Hepatocyte (in vitro differentiated cells): Measurements from ENCODE around the gene NCR1. TPM values are rescaled to one million over a fixed set of nuclear protein-coding genes. Genes with fewer than 3 reads are reported as not detected.
"Not testable (repeated sequence)": the region's sequence is repeated elsewhere in the genome, so short reads cannot be mapped to it uniquely, and the experiment has no call there.

ENCODE experiments used
- DNase-seq: peaks from one replicate; pipeline ENCODE4 v3.0.0-alpha.2; 2016; ENCODE audit warnings: low spot score
- H2AFZ ChIP-seq: fragments of 200-600 bp; sonication (generic); 2 replicates; pipeline ENCODE4 v1.6.0; 2016; ENCODE audit warnings: antibody characterized with exemption, mild to moderate bottlenecking
- H3K27ac ChIP-seq: fragments of 200-600 bp; sonication (generic); 2 replicates; pipeline ENCODE4 v1.5.1; 2016; ENCODE audit warnings: mild to moderate bottlenecking
- H3K27me3 ChIP-seq: fragments of 200-600 bp; sonication (generic); 2 replicates; pipeline ENCODE4 v1.6.1; 2016
- H3K36me3 ChIP-seq: fragments of 200-600 bp; sonication (generic); replicated peaks from 2 replicates; pipeline ENCODE4 v1.5.1; 2016; ENCODE audit warnings: low read depth; ENCODE audit not compliant: insufficient read depth
- H3K4me1 ChIP-seq: fragments of 200-600 bp; sonication (generic); 2 replicates; pipeline ENCODE4 v1.5.1; 2016; ENCODE audit warnings: mild to moderate bottlenecking, moderate library complexity; ENCODE audit not compliant: insufficient read depth
- H3K4me2 ChIP-seq: fragments of 200-600 bp; sonication (generic); 2 replicates; pipeline ENCODE4 v1.6.0; 2016
- H3K4me3 ChIP-seq: fragments of 200-600 bp; sonication (generic); 2 replicates; pipeline ENCODE4 v1.5.1; 2016; ENCODE audit warnings: mild to moderate bottlenecking
- H3K79me2 ChIP-seq: fragments of 200-600 bp; sonication (generic); 2 replicates; pipeline ENCODE4 v1.6.0; 2017; ENCODE audit warnings: mild to moderate bottlenecking
- H3K9me2 ChIP-seq: fragments of 200-600 bp; sonication (generic); replicated peaks from 2 replicates; pipeline ENCODE4 v1.6.0; 2017; ENCODE audit warnings: mild to moderate bottlenecking; ENCODE audit not compliant: insufficient read depth
- H3K9me3 ChIP-seq: fragments of 200-600 bp; sonication (generic); 2 replicates; pipeline ENCODE4 v1.5.1; 2016; ENCODE audit warnings: low read depth, mild to moderate bottlenecking
- H4K20me1 ChIP-seq: fragments of 200-600 bp; sonication (generic); 2 replicates; pipeline ENCODE4 v1.6.0; 2016; ENCODE audit warnings: mild to moderate bottlenecking; ENCODE audit not compliant: insufficient read depth, poor library complexity, severe bottlenecking
- EZH2 ChIP-seq: fragments of 200-600 bp; sonication (generic); IDR thresholded peaks from 2 replicates; pipeline ENCODE4 v1.6.1; 2016; ENCODE audit warnings: antibody characterized with exemption, mild to moderate bottlenecking, borderline replicate concordance
- EZH2phosphoT487 ChIP-seq: fragments of 200-600 bp; sonication (generic); IDR thresholded peaks from one replicate; pipeline ENCODE4 v1.6.1; 2018; ENCODE audit warnings: antibody characterized with exemption, mild to moderate bottlenecking, low read depth, moderate library complexity; ENCODE audit not compliant: unreplicated experiment, severe bottlenecking
- WGBS: methylation state at CpG from one replicate; pipeline ENCODE4 v1.1.6; 2016; ENCODE audit warnings: low lambda C conversion rate; ENCODE audit errors: missing lambda C conversion rate; 5-methylcytosine and 5-hydroxymethylcytosine counted together
- polyA plus RNA-seq: library from polyadenylated mRNA; unstranded; fragments of >200 nt; fragmentation: Nextera tagmentation; extraction: Ambion mirVana; gene quantifications from 2 replicates; pipeline ENCODE4 v1.2.1, GENCODE V29; 2016
- total RNA-seq: library from RNA; depleted of rRNA; stranded (reverse); fragments of >200 nt; gene quantifications from 2 replicates; pipeline ENCODE4 v1.2.3, GENCODE V29; 2014
- TF ChIP-seq, protein P1 (sequence below): fragments of 200-600 bp; sonication (generic); IDR thresholded peaks from 2 replicates; pipeline ENCODE4 v1.5.1; 2016; ENCODE audit warnings: antibody characterized with exemption, mild to moderate bottlenecking; ENCODE audit not compliant: poor library complexity

Gene NCR1
- total and polyA plus RNA-seq, 2 experiments from 2014 or later: not detected

DNA sequence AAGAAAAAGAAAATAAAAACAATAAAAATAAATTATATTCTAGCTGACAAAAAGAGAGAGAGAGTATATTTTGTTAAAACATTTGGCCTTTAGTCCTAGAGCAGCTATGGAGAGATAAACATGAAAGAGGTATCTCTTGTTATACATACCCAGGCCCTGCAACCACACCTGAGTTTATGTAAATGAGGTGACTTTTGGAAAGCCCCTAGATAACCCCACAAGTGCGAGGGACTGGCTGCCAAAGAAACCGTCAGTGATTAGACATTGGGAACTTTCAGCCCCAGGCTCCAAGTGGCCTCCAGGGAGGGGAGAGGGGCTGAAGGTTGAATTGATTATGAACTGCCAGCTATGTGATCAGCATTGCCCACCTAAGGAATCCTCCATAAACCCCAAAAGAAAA, 43.5 kb downstream of the NCR1 start:
- H3K4me1 ChIP-seq: no peaks in the 10 kb centered on the region
- H3K9me2 ChIP-seq: no peaks in the 10 kb centered on the region
- TF ChIP-seq EZH2: no peak
- TF ChIP-seq, protein P1, sequence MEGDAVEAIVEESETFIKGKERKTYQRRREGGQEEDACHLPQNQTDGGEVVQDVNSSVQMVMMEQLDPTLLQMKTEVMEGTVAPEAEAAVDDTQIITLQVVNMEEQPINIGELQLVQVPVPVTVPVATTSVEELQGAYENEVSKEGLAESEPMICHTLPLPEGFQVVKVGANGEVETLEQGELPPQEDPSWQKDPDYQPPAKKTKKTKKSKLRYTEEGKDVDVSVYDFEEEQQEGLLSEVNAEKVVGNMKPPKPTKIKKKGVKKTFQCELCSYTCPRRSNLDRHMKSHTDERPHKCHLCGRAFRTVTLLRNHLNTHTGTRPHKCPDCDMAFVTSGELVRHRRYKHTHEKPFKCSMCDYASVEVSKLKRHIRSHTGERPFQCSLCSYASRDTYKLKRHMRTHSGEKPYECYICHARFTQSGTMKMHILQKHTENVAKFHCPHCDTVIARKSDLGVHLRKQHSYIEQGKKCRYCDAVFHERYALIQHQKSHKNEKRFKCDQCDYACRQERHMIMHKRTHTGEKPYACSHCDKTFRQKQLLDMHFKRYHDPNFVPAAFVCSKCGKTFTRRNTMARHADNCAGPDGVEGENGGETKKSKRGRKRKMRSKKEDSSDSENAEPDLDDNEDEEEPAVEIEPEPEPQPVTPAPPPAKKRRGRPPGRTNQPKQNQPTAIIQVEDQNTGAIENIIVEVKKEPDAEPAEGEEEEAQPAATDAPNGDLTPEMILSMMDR: no peak
- TF ChIP-seq EZH2phosphoT487: no peak
- H3K36me3 ChIP-seq: no peaks in the 10 kb centered on the region
- H3K27me3 ChIP-seq: no peaks in the 10 kb centered on the region
- H3K9me3 ChIP-seq: no peaks in the 10 kb centered on the region
- no peak overlapping the region for H3K4me2 ChIP-seq
- H3K4me3 ChIP-seq: no peak overlapping the region
- DNase-seq: no peak
- H3K27ac ChIP-seq: no peak overlapping the region
- no peaks in the 10 kb centered on the region for H3K79me2 ChIP-seq
- no peak overlapping the region for H2AFZ ChIP-seq
- WGBS: 73% methylated on average over 2 of the region's 2 CpGs
- no peaks in the 10 kb centered on the region for H4K20me1 ChIP-seq

DNA sequence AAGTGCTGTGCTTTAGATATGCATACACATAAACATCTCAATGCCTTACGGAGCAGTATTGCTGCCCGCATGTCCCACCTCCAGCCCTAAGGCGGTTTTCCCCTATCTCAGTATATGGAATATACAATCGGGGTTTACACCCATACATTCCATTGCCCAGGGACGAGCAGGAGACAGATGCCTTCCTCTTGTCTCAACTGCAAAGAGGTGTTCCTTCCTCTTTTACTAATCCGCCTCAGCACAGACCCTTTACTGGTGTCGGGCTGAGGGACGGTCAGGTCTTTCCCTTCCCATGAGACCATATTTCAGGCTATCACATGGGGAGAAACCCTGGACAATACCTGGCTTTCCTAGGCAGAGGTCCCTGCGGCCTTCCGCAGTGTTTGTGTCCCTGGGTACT, 44.6 kb downstream of the NCR1 start:
- H3K4me1 ChIP-seq, H3K27me3 ChIP-seq, DNase-seq, H3K9me3 ChIP-seq, H3K79me2 ChIP-seq, H3K4me2 ChIP-seq, H3K4me3 ChIP-seq, H3K36me3 ChIP-seq, H4K20me1 ChIP-seq, H3K27ac ChIP-seq, H2AFZ ChIP-seq, H3K9me2 ChIP-seq: not testable (repeated sequence)
- 62% methylated on average over 10 of the region's 10 CpGs for WGBS

DNA sequence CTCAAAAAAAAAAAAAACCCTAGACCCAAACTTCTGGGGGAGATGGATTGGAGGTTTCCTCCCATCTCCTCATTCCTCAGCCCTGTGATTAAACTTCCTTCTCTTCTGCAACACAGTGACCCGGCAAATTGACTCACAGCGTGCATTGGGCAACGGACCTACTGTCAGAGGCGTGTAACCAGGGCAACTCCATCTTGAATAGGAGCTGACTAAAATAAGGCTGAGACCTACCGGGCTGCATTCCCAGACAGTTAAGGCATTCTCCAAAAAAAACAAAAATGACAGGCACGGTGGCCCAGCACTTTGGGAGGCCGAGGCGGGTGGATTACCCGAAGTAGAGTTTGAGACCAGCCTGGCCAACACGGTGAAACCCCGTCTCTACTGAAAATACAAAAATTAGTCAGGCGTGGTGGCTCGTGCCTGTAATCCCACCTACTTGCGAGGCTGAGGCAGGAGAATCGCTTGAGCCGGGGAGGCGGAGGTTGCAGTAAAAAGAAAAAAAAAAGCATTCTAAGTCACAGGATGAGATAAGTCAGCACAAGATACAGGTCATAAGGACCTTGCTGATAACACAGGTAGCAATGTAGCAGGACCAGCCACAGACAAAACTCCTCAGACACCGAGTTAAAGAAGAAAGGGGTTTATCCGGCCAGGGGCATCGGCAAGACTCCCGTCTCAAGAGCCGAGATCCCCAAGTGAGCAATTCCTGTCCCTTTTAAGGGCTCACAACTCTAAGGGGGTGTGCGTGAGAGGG, 46.8 kb downstream of the NCR1 start:
- Histone ChIP-seq H3K4me2 (no peak overlapping the region), H3K27me3 (no peaks in the 10 kb centered on the region), H3K9me2 (no peaks in the 10 kb centered on the region), H3K27ac (peak overlapping the region; percentile 40), H4K20me1 (no peaks in the 10 kb centered on the region), H3K9me3 (no peaks in the 10 kb centered on the region), H3K4me1 (no peaks in the 10 kb centered on the region), H3K36me3 (no peaks in the 10 kb centered on the region), H3K4me3 (no peak overlapping the region), H3K79me2 (no peaks in the 10 kb centered on the region), H2AFZ (no peak overlapping the region)
- 71% methylated on average over 23 of the region's 23 CpGs for WGBS
- DNase-seq: no peak
- TF ChIP-seq EZH2 (no peak), EZH2phosphoT487 (no peak)
- TF ChIP-seq, protein P1: no peak

- not testable (repeated sequence) for H3K9me3 ChIP-seq, H3K4me2 ChIP-seq, DNase-seq, H2AFZ ChIP-seq, H3K9me2 ChIP-seq, H3K79me2 ChIP-seq, H3K27me3 ChIP-seq, H3K4me1 ChIP-seq, H4K20me1 ChIP-seq, H3K4me3 ChIP-seq, H3K36me3 ChIP-seq
- peak overlapping the region; percentile 40 for H3K27ac ChIP-seq
- WGBS: 52% methylated on average over 10 of the region's 10 CpGs
Observed at GRCh38 chr19:54953345-54953713, 47.4 kb downstream of the NCR1 start.
